ENCODE results near the gene UFD1.

The UFD1 gene

GRCh38 chr22:19478901-19479354 lies at the start of gene UFD1:
Gene UFD1, minus strand, starts transcription at chr22:19479193. Its CDS starts 108 bp downstream, at chr22:19479085.
- peak in 1 of 2 experiments; percentile 31 for DNase-seq

GRCh38 chr22:19527861-19528417 lies 48.9 kb upstream of the UFD1 start:
- DNase-seq, result no peak

GRCh38 chr22:19527321-19527721 lies 48.3 kb upstream of the UFD1 start:
- no peak for DNase-seq

GRCh38 chr22:19526702-19527111 lies 47.7 kb upstream of the UFD1 start:
- no peak for DNase-seq

- DNase-seq, result no peak
These were observed 47.2 kb upstream of the UFD1 start for GRCh38 chr22:19526076-19526701.

GRCh38 chr22:19525666-19526065 lies 46.7 kb upstream of the UFD1 start:
- no peak for DNase-seq

- no peak for DNase-seq
These were observed 46.2 kb upstream of the UFD1 start for GRCh38 chr22:19525116-19525660.

GRCh38 chr22:19524170-19525115 lies 45.5 kb upstream of the UFD1 start, which contains the start of gene CLDN5:
Gene CLDN5, minus strand, starts transcription at chr22:19524410. Its CDS starts 155 bp downstream, at chr22:19524255.
- DNase-seq, result no peak

- no peak for DNase-seq
These were observed 44.5 kb upstream of the UFD1 start for GRCh38 chr22:19523240-19524169.

- DNase-seq, result no peak
These were observed 43.9 kb upstream of the UFD1 start for GRCh38 chr22:19522881-19523239.

GRCh38 chr22:19522190-19522880 lies 43.3 kb upstream of the UFD1 start:
- DNase-seq, result no peak

- no peak for DNase-seq
These were observed 41.7 kb upstream of the UFD1 start for GRCh38 chr22:19520566-19521305.

- DNase-seq, result no peak
These were observed 41.0 kb upstream of the UFD1 start for GRCh38 chr22:19520007-19520406.

GRCh38 chr22:19519041-19519926 lies 40.3 kb upstream of the UFD1 start:
- no peak for DNase-seq

- no peak for DNase-seq
These were observed 39.6 kb upstream of the UFD1 start for GRCh38 chr22:19518635-19519034.

- no peak for DNase-seq
These were observed 39.1 kb upstream of the UFD1 start for GRCh38 chr22:19517919-19518611.

GRCh38 chr22:19517171-19517500 lies 38.1 kb upstream of the UFD1 start:
- no peak for DNase-seq

- DNase-seq, result no peak
These were observed 37.6 kb upstream of the UFD1 start for GRCh38 chr22:19516378-19517170.

All from cerebellar nuclear complex (tissue), 1 donor.